ENCODE results near the gene MLLT10.

MLLT10 gene

GRCh38 chr10:21634599-21635365, 100.8 kb downstream of the MLLT10 start:
- Histone ChIP-seq H3K4me3 (ENCODE audit: severe bottlenecking) (no peak overlapping the region), H3K27ac (ENCODE audit: poor library complexity, severe bottlenecking) (no peak overlapping the region), H3K9me3 (ENCODE audit: severe bottlenecking) (no peaks in the 10 kb centered on the region), H3K27me3 (ENCODE audit: insufficient read depth, poor library complexity, severe bottlenecking) (no peaks in the 10 kb centered on the region), H3K4me1 (ENCODE audit: insufficient read depth, poor library complexity, severe bottlenecking) (no peaks in the 10 kb centered on the region), H3K36me3 (ENCODE audit: low read depth) (peaks cover 11% of the 10 kb centered on the region; the same call in 1 of the 2 replicates)
- DNase-seq (ENCODE audit: low spot score) (no peak), ATAC-seq (ENCODE audit: low read depth) (no peak)
- TF ChIP-seq CTCF (IDR thresholded peaks at IDR 0.05; ENCODE audit: poor library complexity, severe bottlenecking), result no peak

GRCh38 chr10:21637795-21638194, 103.8 kb downstream of the MLLT10 start:
- Histone ChIP-seq H3K9me3 (ENCODE audit: severe bottlenecking) (no peaks in the 10 kb centered on the region), H3K36me3 (ENCODE audit: low read depth) (peaks cover 8% of the 10 kb centered on the region), H3K27ac (ENCODE audit: poor library complexity, severe bottlenecking) (no peak overlapping the region), H3K4me3 (ENCODE audit: severe bottlenecking) (no peak overlapping the region), H3K27me3 (ENCODE audit: insufficient read depth, poor library complexity, severe bottlenecking) (no peaks in the 10 kb centered on the region), H3K4me1 (ENCODE audit: insufficient read depth, poor library complexity, severe bottlenecking) (no peaks in the 10 kb centered on the region)
- no peak for DNase-seq (ENCODE audit: low spot score)
- no peak for TF ChIP-seq CTCF (IDR thresholded peaks at IDR 0.05; ENCODE audit: poor library complexity, severe bottlenecking)
- no peak for ATAC-seq (ENCODE audit: low read depth)

- Histone ChIP-seq H3K4me3 (ENCODE audit: severe bottlenecking) (no peak overlapping the region), H3K27me3 (ENCODE audit: insufficient read depth, poor library complexity, severe bottlenecking) (no peaks in the 10 kb centered on the region), H3K9me3 (ENCODE audit: severe bottlenecking) (no peaks in the 10 kb centered on the region), H3K4me1 (ENCODE audit: insufficient read depth, poor library complexity, severe bottlenecking) (no peaks in the 10 kb centered on the region), H3K36me3 (ENCODE audit: low read depth) (peaks cover 8% of the 10 kb centered on the region), H3K27ac (ENCODE audit: poor library complexity, severe bottlenecking) (no peak overlapping the region)
- ATAC-seq (ENCODE audit: low read depth), result no peak
- DNase-seq (ENCODE audit: low spot score), result no peak
- TF ChIP-seq CTCF (IDR thresholded peaks at IDR 0.05; ENCODE audit: poor library complexity, severe bottlenecking), result no peak
Observed at GRCh38 chr10:21638681-21639080, 104.6 kb downstream of the MLLT10 start.

GRCh38 chr10:21648040-21648439, 114.0 kb downstream of the MLLT10 start:
- Histone ChIP-seq H3K9me3 (ENCODE audit: severe bottlenecking) (no peaks in the 10 kb centered on the region), H3K4me1 (ENCODE audit: insufficient read depth, poor library complexity, severe bottlenecking) (no peaks in the 10 kb centered on the region), H3K27me3 (ENCODE audit: insufficient read depth, poor library complexity, severe bottlenecking) (no peaks in the 10 kb centered on the region), H3K27ac (ENCODE audit: poor library complexity, severe bottlenecking) (no peak overlapping the region), H3K4me3 (ENCODE audit: severe bottlenecking) (no peak overlapping the region), H3K36me3 (ENCODE audit: low read depth) (peaks cover 13% of the 10 kb centered on the region; the same call in 1 of the 2 replicates)
- ATAC-seq (ENCODE audit: low read depth) (no peak), DNase-seq (ENCODE audit: low spot score) (no peak)
- no peak for TF ChIP-seq CTCF (IDR thresholded peaks at IDR 0.05; ENCODE audit: poor library complexity, severe bottlenecking)

GRCh38 chr10:21649454-21649872, 115.4 kb downstream of the MLLT10 start:
- no peak for TF ChIP-seq CTCF (IDR thresholded peaks at IDR 0.05; ENCODE audit: poor library complexity, severe bottlenecking)
- Histone ChIP-seq H3K4me3 (ENCODE audit: severe bottlenecking) (no peak overlapping the region), H3K9me3 (ENCODE audit: severe bottlenecking) (no peaks in the 10 kb centered on the region), H3K36me3 (ENCODE audit: low read depth) (peaks cover 13% of the 10 kb centered on the region; the same call in 1 of the 2 replicates), H3K27me3 (ENCODE audit: insufficient read depth, poor library complexity, severe bottlenecking) (no peaks in the 10 kb centered on the region), H3K4me1 (ENCODE audit: insufficient read depth, poor library complexity, severe bottlenecking) (no peaks in the 10 kb centered on the region), H3K27ac (ENCODE audit: poor library complexity, severe bottlenecking) (no peak overlapping the region)
- ATAC-seq (ENCODE audit: low read depth), result no peak
- DNase-seq (ENCODE audit: low spot score), result no peak

Data from RWPE2 (cell line).